IMR-90 (cell line): ENCODE data around the gene C7. TPM values are rescaled to one million over a fixed set of nuclear protein-coding genes. Genes with fewer than 3 reads are reported as not detected.

ENCODE experiments used
- ATAC-seq: fragments of 200-7000 bp; cut with Tn5 transposase; 2 replicates; pipeline ENCODE4 v1.9.1; 2020; ENCODE audit warnings: low read depth, mild to moderate bottlenecking, moderate library complexity
- Bru-seq: library from RNA; stranded (reverse); fragments of 400-500 nt; gene quantifications from one replicate; lab custom pipeline; 2021; lab: Mats Ljungman, UMichigan
- BruChase-seq, 2 experiments: library from RNA; stranded (reverse); fragments of 400-500 nt; gene quantifications; one replicate each; lab custom pipeline; 2021; lab: Mats Ljungman, UMichigan
- BruUV-seq: library from RNA; stranded (reverse); fragments of 400-500 nt; replicated peaks from 2 replicates; lab custom pipeline; 2021; lab: Mats Ljungman, UMichigan
- CTCF ChIA-PET: fragments of 300-600 bp; formaldehyde crosslinking; extraction: SDS; loops from one replicate; lab custom pipeline; 2021; ENCODE audit warnings: antibody characterized with exemption; lab: Yijun Ruan, JAX
- POLR2A ChIA-PET: fragments of 300-600 bp; sonication (Branson Sonifier 250); formaldehyde crosslinking; loops from one replicate; lab custom pipeline; 2022; ENCODE audit warnings: antibody characterized with exemption; ENCODE audit not compliant: unreplicated experiment; lab: Charles Lee
- DNase-seq: peaks from one replicate; pipeline ENCODE4 v3.0.0; 2013
- H2AFZ ChIP-seq: replicated peaks from 2 replicates; pipeline ENCODE3; 2013; ENCODE audit warnings: low read length, mild to moderate bottlenecking; ENCODE audit not compliant: poor library complexity
- H2AK5ac ChIP-seq: 2 replicates; pipeline ENCODE4 v1.6.1; 2013; ENCODE audit warnings: low read depth, low read length, inconsistent platforms
- H2AK9ac ChIP-seq: replicated peaks from 2 replicates; pipeline ENCODE3; 2013; ENCODE audit warnings: mild to moderate bottlenecking, low read depth, low read length, moderate library complexity; ENCODE audit not compliant: poor library complexity
- H2BK120ac ChIP-seq: 2 replicates; pipeline ENCODE4 v1.6.1; 2013; ENCODE audit warnings: low read depth, low read length, inconsistent platforms
- H2BK15ac ChIP-seq: 3 replicates; pipeline ENCODE4 v1.6.1; 2013; ENCODE audit warnings: low read depth, low read length, inconsistent platforms
- H2BK20ac ChIP-seq: 2 replicates; pipeline ENCODE4 v1.6.1; 2013; ENCODE audit warnings: low read depth, mild to moderate bottlenecking, inconsistent platforms, low read length, moderate library complexity
- H2BK5ac ChIP-seq: 2 replicates; pipeline ENCODE4 v1.6.1; 2013; ENCODE audit warnings: mild to moderate bottlenecking, low read depth, low read length, inconsistent platforms; ENCODE audit not compliant: poor library complexity, severe bottlenecking
- H3K14ac ChIP-seq: replicated peaks from 2 replicates; pipeline ENCODE4 v1.6.1; 2013; ENCODE audit warnings: low read depth, low read length, inconsistent platforms
- H3K18ac ChIP-seq: 2 replicates; pipeline ENCODE4 v1.6.1; 2013; ENCODE audit warnings: low read depth, low read length, control low read depth
- H3K23ac ChIP-seq: 2 replicates; pipeline ENCODE4 v1.6.1; 2013; ENCODE audit warnings: low read depth, low read length, inconsistent platforms
- H3K27ac ChIP-seq: 2 replicates; pipeline ENCODE4 v1.5.1; 2013; ENCODE audit warnings: mild to moderate bottlenecking, control low read depth, low read length; ENCODE audit not compliant: insufficient read depth
- H3K27me3 ChIP-seq: 2 replicates; pipeline ENCODE4 v1.6.1; 2013; ENCODE audit warnings: low read length; ENCODE audit not compliant: control insufficient read depth, insufficient read depth
- H3K36me3 ChIP-seq: 2 replicates; pipeline ENCODE4 v1.6.1; 2013; ENCODE audit warnings: low read length, mixed read lengths; ENCODE audit not compliant: control insufficient read depth, insufficient read depth
- H3K4ac ChIP-seq: 2 replicates; pipeline ENCODE4 v1.6.1; 2013; ENCODE audit warnings: low read depth, low read length, inconsistent platforms
- H3K4me1 ChIP-seq: 2 replicates; pipeline ENCODE4 v1.6.1; 2013; ENCODE audit warnings: low read length, mixed read lengths; ENCODE audit not compliant: control insufficient read depth, insufficient read depth
- H3K4me2 ChIP-seq: 2 replicates; pipeline ENCODE4 v1.6.1; 2013; ENCODE audit warnings: low read depth, mild to moderate bottlenecking, control low read depth, low read length, moderate library complexity
- H3K4me3 ChIP-seq: 2 replicates; pipeline ENCODE4 v1.5.1; 2013; ENCODE audit warnings: low read depth, mild to moderate bottlenecking, control low read depth, low read length, moderate library complexity; ENCODE audit not compliant: insufficient read depth
- H3K56ac ChIP-seq: 2 replicates; pipeline ENCODE4 v1.6.1; 2013; ENCODE audit warnings: low read length, inconsistent platforms; ENCODE audit not compliant: insufficient read depth; ENCODE audit errors: extremely low read depth
- H3K79me1 ChIP-seq, 2 experiments: 2 replicates each; pipeline ENCODE4 v1.6.1; 2013; ENCODE audit warnings: low read length in 2 of 2, inconsistent platforms in 1 of 2, low read depth in 1 of 2
- H3K9ac ChIP-seq: 2 replicates; pipeline ENCODE4 v1.6.1; 2013; ENCODE audit warnings: low read depth, low read length, control low read depth
- H3K9me1 ChIP-seq: 2 replicates; pipeline ENCODE4 v1.6.1; 2013; ENCODE audit warnings: low read length, inconsistent platforms; ENCODE audit not compliant: insufficient read depth
- H3K9me3 ChIP-seq: 2 replicates; pipeline ENCODE4 v1.6.1; 2013; ENCODE audit warnings: low read length; ENCODE audit not compliant: control insufficient read depth, insufficient read depth
- H4K20me1 ChIP-seq: 2 replicates; pipeline ENCODE4 v1.6.1; 2013; ENCODE audit warnings: low read length, inconsistent platforms; ENCODE audit not compliant: insufficient read depth
- H4K5ac ChIP-seq: 2 replicates; pipeline ENCODE4 v1.6.1; 2013; ENCODE audit warnings: mild to moderate bottlenecking, low read depth, low read length, control low read depth
- H4K8ac ChIP-seq, 2 experiments: 2 replicates each; pipeline ENCODE4 v1.6.1; 2013; ENCODE audit warnings: low read depth in 2 of 2, low read length in 2 of 2, control low read depth in 1 of 2, inconsistent platforms in 1 of 2
- H4K91ac ChIP-seq: 2 replicates; pipeline ENCODE4 v1.6.1; 2013; ENCODE audit warnings: low read depth, low read length, inconsistent platforms; ENCODE audit not compliant: insufficient read depth
- BHLHE40 ChIP-seq: fragments of 150-350 bp; IDR thresholded peaks from 2 replicates; pipeline ENCODE4 v1.6.1; 2016; ENCODE audit warnings: mild to moderate bottlenecking, low read depth, low read length
- CEBPB ChIP-seq: IDR thresholded peaks from 2 replicates; pipeline ENCODE4 v1.6.1; 2012; ENCODE audit warnings: low read depth, low read length, improper control_type of control experiment
- CHD1 ChIP-seq: IDR thresholded peaks from 2 replicates; pipeline ENCODE4 v1.6.1; 2012; ENCODE audit warnings: low read depth, low read length, improper control_type of control experiment
- FOS ChIP-seq: fragments of 150-350 bp; IDR thresholded peaks from 2 replicates; pipeline ENCODE4 v1.6.1; 2016; ENCODE audit warnings: low read depth, low read length
- MAFK ChIP-seq: IDR thresholded peaks from 2 replicates; pipeline ENCODE4 v1.6.1; 2012; ENCODE audit warnings: low read depth, low read length, improper control_type of control experiment
- MAZ ChIP-seq: IDR thresholded peaks from 2 replicates; pipeline ENCODE4 v1.6.1; 2012; ENCODE audit warnings: low read depth, mild to moderate bottlenecking, low read length, improper control_type of control experiment, moderate library complexity, borderline replicate concordance
- MXI1 ChIP-seq: IDR thresholded peaks from 2 replicates; pipeline ENCODE4 v1.6.1; 2012; ENCODE audit warnings: low read depth, mild to moderate bottlenecking, low read length, moderate library complexity, borderline replicate concordance
- NFE2L2 ChIP-seq: fragments of 150-350 bp; IDR thresholded peaks from 2 replicates; pipeline ENCODE4 v1.6.1; 2016; ENCODE audit warnings: low read depth, mild to moderate bottlenecking, low read length
- POLR2A ChIP-seq: IDR thresholded peaks from 2 replicates; pipeline ENCODE4 v1.6.1; 2012; ENCODE audit warnings: mild to moderate bottlenecking, low read depth, low read length
- RAD21 ChIP-seq: IDR thresholded peaks from 2 replicates; pipeline ENCODE4 v1.6.1; 2012; ENCODE audit warnings: low read length, improper control_type of control experiment
- RCOR1 ChIP-seq: IDR thresholded peaks from 2 replicates; pipeline ENCODE4 v1.6.1; 2012; ENCODE audit warnings: mild to moderate bottlenecking, low read length, improper control_type of control experiment; ENCODE audit not compliant: insufficient replicate concordance
- RFX5 ChIP-seq: IDR thresholded peaks from 2 replicates; pipeline ENCODE4 v1.8.0; 2012; ENCODE audit warnings: low read depth, mild to moderate bottlenecking, low read length, moderate library complexity
- SMC3 ChIP-seq: fragments of 150-350 bp; IDR thresholded peaks from 2 replicates; pipeline ENCODE4 v1.6.1; 2016; ENCODE audit warnings: low read depth, mild to moderate bottlenecking, antibody characterized with exemption, low read length, moderate library complexity
- USF2 ChIP-seq: fragments of 150-350 bp; IDR thresholded peaks from 2 replicates; pipeline ENCODE4 v1.6.1; 2017; ENCODE audit warnings: mild to moderate bottlenecking, antibody characterized with exemption, low read length, low read depth
- WGBS, 2 experiments: methylation state at CpG; one replicate each; pipeline versions ENCODE4 v1.1.5 to v1.1.7; 2013; ENCODE audit warnings: missing lambda C conversion rate in 2 of 2; ENCODE audit not compliant: insufficient read length in 1 of 2; ENCODE audit errors: extremely low coverage in 2 of 2; 5-methylcytosine and 5-hydroxymethylcytosine counted together
- dilution Hi-C: fragments of 300-500 bp; cut with HindIII; formaldehyde crosslinking; loops from one replicate; pipeline ENCODE4 v1.14.3; 2018; ENCODE audit warnings: low sequenced_read_pairs; ENCODE audit not compliant: unreplicated experiment
- in situ Hi-C: fragments of 300-500 bp; cut with MboI; formaldehyde crosslinking; loops from 3 replicates; pipeline ENCODE4 v1.14.3; 2019; ENCODE audit warnings: low sequenced_read_pairs, inconsistent platforms, mixed read lengths
- intact Hi-C: fragments of 100-400 bp; cut with micrococcal nuclease; formaldehyde crosslinking; loops from 2 replicates; pipeline ENCODE4 v1.10.0; 2022
- long read RNA-seq: library from polyadenylated mRNA; unstranded; transcript quantifications from one replicate; pipeline ENCODE4 v2.0.0, GENCODE V29; 2021; ENCODE audit not compliant: unreplicated experiment
- polyA plus RNA-seq, 3 experiments: library from polyadenylated mRNA; depleted of rRNA; stranded (reverse); fragments of >200 nt; gene quantifications; 2 replicates each; pipeline ENCODE4 v1.2.3, GENCODE V29; 2012; ENCODE audit warnings: low replicate concordance in 1 of 3
- total RNA-seq: library from RNA; depleted of rRNA; stranded (reverse); fragments of >200 nt; gene quantifications from 2 replicates; pipeline ENCODE4 v1.2.3, GENCODE V29; 2012; rRNA removed
- TF ChIP-seq, protein P1 (sequence below): fragments of 150-350 bp; IDR thresholded peaks from 2 replicates; pipeline ENCODE4 v1.6.1; 2016; ENCODE audit warnings: low read depth, mild to moderate bottlenecking, low read length, moderate library complexity, borderline replicate concordance

Gene C7
- 0.54 and 0.83 TPM in 2 replicates for total RNA-seq
- polyA plus RNA-seq (2012; rRNA removed): 1.4 and 1.8 TPM in 2 replicates
- 0.97 and 1.2 TPM in 2 replicates for polyA plus RNA-seq (2012; cell fraction: cytosol; rRNA removed)
- polyA plus RNA-seq (2012; cell fraction: nucleus; rRNA removed; ENCODE audit: low replicate concordance): 0.83 and 2.4 TPM in 2 replicates
- Bru-seq, nascent RNA: percentile 49 among the genes with signal in this experiment
- BruChase-seq, experiment 1, labeled RNA remaining after a 6-hour chase: percentile 52 among the genes with signal in this experiment
- BruChase-seq, experiment 2, labeled RNA remaining after a 2-hour chase: percentile 44 among the genes with signal in this experiment
- long read RNA-seq, full-length matches to known transcripts: 40 of 53 reads
- long read RNA-seq, partial matches to known transcripts: 9 of 53 reads
- long read RNA-seq, other reads (novel, unspliced or antisense): 4 of 53 reads

DNA sequence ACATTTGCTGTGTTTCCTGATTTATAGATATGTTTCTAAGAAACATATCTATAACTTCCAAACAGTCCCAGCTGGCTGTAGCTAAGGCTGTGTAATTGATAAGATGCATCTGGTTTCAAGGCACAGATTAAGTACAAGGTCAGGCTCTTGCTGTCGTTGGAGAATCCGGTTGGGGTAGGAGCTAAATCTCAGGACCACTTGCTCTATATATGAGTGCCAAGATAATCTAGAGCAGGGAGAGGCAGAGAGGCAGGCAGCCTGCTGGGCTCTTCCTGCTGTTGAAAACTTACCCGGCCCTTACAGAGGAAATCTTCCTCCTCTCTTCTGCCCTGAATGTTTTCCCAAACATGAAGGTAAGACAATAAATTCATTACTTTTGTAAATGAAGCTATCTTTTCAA lies at the start of gene C7:
Gene C7 (plus strand): TSS at position 234 of the 400 bp plus-strand sequence. CDS start 114 bp downstream, at position 348.
- dilution Hi-C loops (no loop called here), intact Hi-C loops (loop anchor here (10.0 kb wide), 1 partner anchor 516 kb away; no protein-coding TSS in a partner anchor), in situ Hi-C loops (loop anchor here (10.0 to 25.0 kb wide), 3 partner anchors 436 to 926 kb away; no protein-coding TSS in a partner anchor)
- Histone ChIP-seq H3K9me3 (no peaks in the 10 kb centered on the region), H2BK120ac (peak within 1 kb of the TSS; percentile 77; the same call in 1 of the 2 replicates), H4K91ac (peak within 1 kb of the TSS; percentile 64; the same call in 1 of the 2 replicates), H2BK5ac (peak within 1 kb of the TSS; percentile 2), H3K27me3 (no peaks in the 10 kb centered on the region), H3K23ac (peak within 1 kb of the TSS; percentile 2; the same call in 1 of the 2 replicates), H4K8ac (peak within 1 kb of the TSS in 1 of 2 experiments; percentile 83; a peak in 2 of 4 replicates), H3K4me2 (peak within 1 kb of the TSS; percentile 8; the same call in 1 of the 2 replicates), H3K79me1 (no peaks in the 10 kb centered on the region), H3K9me1 (no peaks in the 10 kb centered on the region), H3K4me3 (no peak within 1 kb of the TSS), H2AFZ (peak within 1 kb of the TSS; percentile 64), H3K4me1 (peaks cover 7% of the 10 kb centered on the region; the same call in 1 of the 2 replicates), H3K36me3 (no peaks in the 10 kb centered on the region), H3K56ac (no peak within 1 kb of the TSS), H2AK9ac (no peak within 1 kb of the TSS), H4K20me1 (no peaks in the 10 kb centered on the region), H3K27ac (peak within 1 kb of the TSS; percentile 12; the same call in 1 of the 2 replicates), H3K14ac (peak within 1 kb of the TSS; percentile 84; the same call in 1 of the 2 replicates), H3K18ac (peak within 1 kb of the TSS; percentile 31; the same call in 1 of the 2 replicates), H3K4ac (peak within 1 kb of the TSS; percentile 77; the same call in 1 of the 2 replicates), H4K5ac (peak within 1 kb of the TSS; percentile 47; the same call in 1 of the 2 replicates), H2BK15ac (no peak within 1 kb of the TSS), H2AK5ac (no peak within 1 kb of the TSS), H2BK20ac (peak within 1 kb of the TSS; percentile 77; the same call in 1 of the 2 replicates), H3K9ac (peak within 1 kb of the TSS; percentile 9; the same call in 1 of the 2 replicates)
- DNase-seq: peak; percentile 19
- ChIA-PET CTCF (no interaction called here), POLR2A (no interaction called here)
- ATAC-seq: peak; percentile 40
- WGBS, 2 experiments: no CpG with 5 or more reads among the region's 3 CpGs
- no TSS peak for BruUV-seq
- TF ChIP-seq NFE2L2 (no peak), BHLHE40 (no peak), POLR2A (no peak), RFX5 (no peak), RCOR1 (no peak), RAD21 (no peak), FOS (no peak), MAFK (no peak), MXI1 (no peak), MAZ (no peak), SMC3 (no peak), USF2 (no peak), CEBPB (no peak), CHD1 (no peak)
- TF ChIP-seq, protein P1, sequence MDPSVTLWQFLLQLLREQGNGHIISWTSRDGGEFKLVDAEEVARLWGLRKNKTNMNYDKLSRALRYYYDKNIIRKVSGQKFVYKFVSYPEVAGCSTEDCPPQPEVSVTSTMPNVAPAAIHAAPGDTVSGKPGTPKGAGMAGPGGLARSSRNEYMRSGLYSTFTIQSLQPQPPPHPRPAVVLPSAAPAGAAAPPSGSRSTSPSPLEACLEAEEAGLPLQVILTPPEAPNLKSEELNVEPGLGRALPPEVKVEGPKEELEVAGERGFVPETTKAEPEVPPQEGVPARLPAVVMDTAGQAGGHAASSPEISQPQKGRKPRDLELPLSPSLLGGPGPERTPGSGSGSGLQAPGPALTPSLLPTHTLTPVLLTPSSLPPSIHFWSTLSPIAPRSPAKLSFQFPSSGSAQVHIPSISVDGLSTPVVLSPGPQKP: no peak
